GM19468 (cell line): Measurements from ENCODE around the gene R3HDM2.
"Not testable (repeated sequence)": the region's sequence is repeated elsewhere in the genome, so short reads cannot be mapped to it uniquely, and the experiment has no call there.

ENCODE experiments used
- ATAC-seq: cut with Tn5 transposase; IDR thresholded peaks from one replicate; pipeline ENCODE4 v1.9.1; 2021; ENCODE audit warnings: mild to moderate bottlenecking, moderate library complexity, moderate number of reproducible peaks; ENCODE audit not compliant: unreplicated experiment; ENCODE audit errors: extremely low read depth

Gene R3HDM2

DNA sequence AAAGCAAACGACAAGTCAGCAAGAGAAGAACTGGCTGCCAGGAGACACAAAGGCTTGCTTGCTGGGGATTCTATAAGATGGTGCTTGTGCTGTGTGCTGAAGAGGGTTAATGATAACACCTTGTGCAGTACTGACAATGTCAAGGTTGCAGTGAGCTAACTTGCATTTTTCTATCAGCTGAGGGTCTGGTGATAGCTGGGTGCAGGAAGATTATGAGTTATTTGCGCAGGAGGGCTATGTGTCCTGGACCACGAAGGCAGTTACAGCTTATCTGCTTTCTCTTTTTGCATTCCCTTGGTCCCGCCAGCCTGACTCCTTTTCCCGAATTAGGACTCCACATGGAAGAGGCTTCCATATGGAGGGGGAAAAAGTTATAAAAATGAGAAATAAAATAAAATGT, 42.4 kb downstream of the R3HDM2 start:
- ATAC-seq, result no peak

- ATAC-seq, result no peak
Observed at GRCh38 chr12:57386187-57386720, 44.6 kb downstream of the R3HDM2 start.

GRCh38 chr12:57385586-57385985, 45.3 kb downstream of the R3HDM2 start:
- ATAC-seq, result no peak

GRCh38 chr12:57384478-57384877, 46.4 kb downstream of the R3HDM2 start:
- no peak for ATAC-seq

DNA sequence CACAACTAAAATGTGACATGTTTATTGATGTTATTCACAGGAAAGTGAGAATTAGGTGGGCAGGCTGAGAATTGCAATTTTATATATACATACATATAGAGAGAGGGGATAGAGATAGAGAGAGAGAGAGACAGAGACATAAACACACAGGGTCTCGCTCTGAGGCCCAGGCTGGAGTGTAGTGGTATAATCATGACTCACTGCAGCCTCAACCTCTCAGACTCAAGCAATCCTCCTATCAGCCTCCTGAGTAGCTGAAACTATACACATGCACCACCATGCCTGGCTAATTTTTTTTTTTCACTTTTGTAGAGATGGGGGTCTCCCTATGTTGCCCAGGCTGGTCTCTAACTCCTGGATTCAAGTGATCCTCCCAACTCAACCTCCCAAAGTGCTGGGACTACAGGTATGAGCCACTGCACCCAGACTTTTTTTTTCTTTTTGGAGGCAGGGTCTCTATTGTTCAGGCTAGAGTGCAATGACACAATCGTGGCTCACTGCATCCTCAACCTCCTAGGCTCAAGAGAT, 49.1 kb downstream of the R3HDM2 start:
- no peak for ATAC-seq

DNA sequence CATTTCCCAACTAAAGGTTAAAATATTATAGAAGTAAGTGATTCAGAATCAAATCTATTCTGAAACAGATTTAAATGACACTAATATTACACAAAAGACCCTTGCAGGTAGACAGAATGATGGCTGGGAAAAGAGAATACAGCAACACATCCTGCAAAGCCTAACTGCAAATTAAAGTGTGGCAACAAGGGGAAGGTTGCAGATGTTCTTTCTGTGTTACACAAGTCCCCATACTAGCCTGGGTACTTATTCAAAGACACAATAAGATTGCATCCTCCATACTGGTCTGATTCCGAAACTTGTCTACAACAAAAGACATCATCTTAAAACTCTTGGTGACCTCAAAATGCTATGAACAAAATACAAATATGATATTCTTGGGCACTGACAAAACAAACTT, 50.5 kb downstream of the R3HDM2 start:
- no peak for ATAC-seq

DNA sequence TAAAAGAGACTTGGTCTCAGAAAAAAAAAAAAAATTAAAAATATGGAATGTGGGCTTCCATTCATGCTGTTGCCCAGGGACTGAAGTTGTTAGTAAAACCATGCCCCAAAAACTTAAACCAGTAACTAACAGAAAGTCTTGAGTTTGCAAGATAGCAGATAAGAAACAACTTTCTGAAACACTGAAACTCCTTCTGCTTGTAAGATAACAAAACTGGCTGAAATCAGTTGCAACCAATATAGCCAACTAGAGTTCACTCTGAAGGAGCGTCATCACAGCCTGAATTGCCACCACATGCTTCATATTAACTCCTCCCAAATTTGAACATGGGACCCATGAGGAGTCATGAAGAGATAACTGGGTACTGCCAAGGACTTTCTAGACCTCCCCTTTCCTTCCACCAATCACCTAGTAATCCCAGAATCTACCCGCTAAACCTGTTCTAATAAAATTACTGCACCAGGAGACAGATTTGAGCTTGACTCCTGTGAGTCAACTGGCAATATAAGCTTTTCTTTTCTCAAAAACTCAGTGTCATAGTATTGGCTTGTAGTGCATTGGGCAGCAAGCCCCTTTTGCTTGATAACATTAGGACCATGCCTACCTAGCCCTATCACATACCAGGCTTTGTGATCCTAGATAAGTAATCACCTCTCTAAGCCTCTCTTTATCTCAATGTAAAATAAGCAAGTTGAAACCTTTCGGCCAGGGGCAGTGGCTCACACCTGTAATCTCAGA, 53.6 kb downstream of the R3HDM2 start:
- no peak for ATAC-seq

DNA sequence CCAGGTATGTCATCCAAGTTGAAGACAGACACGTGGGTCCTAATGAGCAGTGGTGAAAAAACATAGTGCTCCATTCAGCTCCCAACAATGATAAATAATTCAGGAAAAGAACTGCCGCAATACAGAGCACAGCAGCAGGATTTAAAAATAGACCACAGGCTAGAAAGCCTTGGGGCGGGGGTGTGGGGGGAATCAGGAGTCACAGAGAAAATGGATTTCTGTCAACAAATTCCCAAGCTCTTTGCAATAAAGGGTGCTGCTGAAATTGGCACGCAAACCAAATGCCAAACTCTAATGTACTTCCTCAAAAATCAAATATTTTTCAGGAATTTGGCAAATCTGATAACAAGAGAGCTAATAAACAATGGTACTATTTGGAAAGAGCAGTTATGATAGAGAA, 58.6 kb downstream of the R3HDM2 start:
- no peak for ATAC-seq

- ATAC-seq, result no peak
Observed at GRCh38 chr12:57370696-57371095, 60.1 kb downstream of the R3HDM2 start.

- no peak for ATAC-seq
Observed at GRCh38 chr12:57370072-57370471, 60.8 kb downstream of the R3HDM2 start.

DNA sequence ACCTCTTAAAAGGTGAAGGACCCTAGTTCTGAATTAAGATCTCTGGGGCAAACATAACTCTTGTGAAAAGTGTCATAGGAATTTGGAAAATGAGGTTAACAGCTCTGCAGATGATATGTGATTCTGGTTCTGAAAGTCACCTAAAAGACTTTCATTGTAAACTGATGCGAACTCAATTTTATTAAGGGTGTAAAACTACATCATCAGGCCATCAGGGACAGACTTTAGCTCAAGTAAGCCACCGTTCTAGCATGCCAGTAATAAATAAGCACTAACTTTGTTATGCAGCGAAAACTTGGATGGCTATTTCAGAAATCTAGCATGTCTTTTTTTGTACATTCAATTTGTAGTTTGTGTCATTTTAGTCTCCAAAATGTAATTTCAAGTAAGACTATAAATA, 61.6 kb downstream of the R3HDM2 start:
- no peak for ATAC-seq

DNA sequence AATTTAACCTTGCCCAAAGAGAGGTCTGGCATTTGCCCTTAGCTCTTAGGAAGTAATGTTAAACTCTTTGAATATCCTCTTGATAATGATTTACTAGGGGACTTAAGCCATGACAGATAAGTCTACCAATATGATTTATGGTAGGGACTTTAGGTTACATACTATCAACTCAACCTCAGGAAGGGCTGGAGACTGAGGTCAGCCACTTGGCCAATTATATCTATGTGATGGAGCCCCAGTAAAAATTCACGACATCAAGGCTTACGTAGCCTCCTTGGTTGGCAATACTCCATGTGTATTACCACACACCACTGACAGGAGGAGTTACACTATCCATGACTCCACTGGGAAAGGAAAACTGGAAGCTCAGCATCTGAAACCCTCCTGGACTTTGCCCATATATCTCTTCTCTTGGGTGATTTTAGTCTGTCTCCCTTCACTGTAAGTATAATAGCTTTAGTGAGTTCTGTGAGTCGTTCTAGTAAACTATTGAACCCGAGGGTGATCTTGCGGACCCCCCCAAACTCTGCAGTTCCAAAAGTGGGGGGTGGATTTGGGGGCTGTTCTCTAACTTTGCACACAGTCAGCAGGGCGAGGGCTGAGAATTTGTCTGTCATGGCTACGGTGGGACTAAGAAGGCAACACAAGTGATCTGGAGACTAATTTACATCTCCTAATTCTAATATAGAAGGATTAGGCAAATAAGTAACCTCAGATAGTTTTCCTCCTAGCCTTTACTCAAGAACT, 62.3 kb downstream of the R3HDM2 start:
- ATAC-seq, result no peak

DNA sequence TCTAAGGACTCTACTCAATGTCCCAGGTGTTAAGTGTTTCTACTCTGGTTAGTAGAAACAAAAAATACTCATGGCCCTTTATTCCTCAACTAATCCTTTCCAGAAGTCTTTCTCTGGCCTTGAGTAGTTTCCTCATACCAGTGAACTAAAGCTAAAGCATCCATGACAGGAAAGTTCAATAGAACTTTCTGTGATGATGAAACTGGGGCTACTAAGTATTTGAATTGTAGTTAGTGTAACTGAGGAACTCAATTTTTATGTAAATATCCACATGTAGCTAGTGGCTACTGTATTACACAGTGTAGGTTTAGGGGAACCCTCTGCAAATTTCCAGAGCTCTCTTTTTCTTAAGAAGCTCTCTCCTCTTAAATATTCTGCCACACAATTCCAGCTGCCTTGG, 63.7 kb downstream of the R3HDM2 start:
- no peak for ATAC-seq

- no peak for ATAC-seq
Observed at GRCh38 chr12:57366315-57366714, 64.5 kb downstream of the R3HDM2 start.

DNA sequence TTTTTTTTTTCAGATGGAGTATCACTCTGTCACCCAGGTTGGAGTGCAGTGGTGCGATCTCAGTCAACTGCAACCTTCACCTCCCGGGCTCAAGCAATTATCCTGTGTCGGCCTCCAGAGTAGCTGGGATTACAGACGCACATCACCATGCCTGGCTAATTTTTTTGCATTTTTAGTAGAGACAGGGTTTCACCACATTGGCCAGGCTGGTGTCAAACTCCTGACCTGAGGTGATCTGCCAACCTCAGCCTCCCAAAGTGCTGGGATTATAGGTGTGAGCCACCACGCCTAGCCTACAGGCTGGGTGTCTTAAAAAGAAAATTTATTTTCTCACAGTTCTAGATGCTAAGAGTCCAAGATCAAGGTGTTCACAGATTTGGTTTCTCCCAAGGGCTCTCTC, 66.7 kb downstream of the R3HDM2 start:
- not testable (repeated sequence) for ATAC-seq

DNA sequence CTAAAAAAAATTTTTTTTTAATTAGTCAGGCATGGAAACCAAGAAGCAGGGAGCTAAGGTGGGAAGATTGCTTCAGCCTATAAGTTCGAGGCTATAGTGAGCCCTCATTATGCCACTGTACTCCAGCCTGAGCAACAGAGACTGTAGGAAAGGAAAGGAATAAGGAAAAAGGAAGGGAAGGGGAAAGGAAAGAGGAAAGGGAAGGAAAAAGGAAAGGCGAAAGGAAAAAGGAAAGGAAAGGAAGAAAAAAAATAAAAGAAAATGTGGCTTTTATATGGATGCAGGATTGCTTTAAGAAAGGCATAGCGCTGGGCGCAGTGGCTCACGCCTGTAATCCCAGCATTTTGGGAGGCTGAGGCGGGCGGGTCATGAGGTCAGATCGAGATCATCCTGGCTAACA, 70.4 kb downstream of the R3HDM2 start:
- no peak for ATAC-seq

GRCh38 chr12:57358646-57359045, 72.2 kb downstream of the R3HDM2 start:
- ATAC-seq, result no peak

DNA sequence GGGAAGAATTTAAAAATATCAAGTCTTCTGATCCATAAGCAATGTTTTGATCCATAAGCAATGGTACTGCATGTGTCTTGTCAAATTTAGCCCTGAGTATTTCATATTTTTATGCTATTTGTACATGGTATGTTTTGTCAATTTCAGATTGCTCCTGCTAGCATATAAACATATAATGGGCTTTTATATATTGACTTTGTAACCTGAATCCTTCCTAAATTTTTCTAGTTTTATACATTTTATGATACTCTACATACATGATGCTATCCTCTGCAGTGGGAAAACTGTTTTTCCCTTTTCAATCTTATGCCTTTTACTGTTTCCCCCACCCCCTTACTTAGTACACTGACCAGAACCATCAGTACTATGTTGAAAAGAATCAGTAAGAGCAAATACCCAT, 75.1 kb downstream of the R3HDM2 start:
- ATAC-seq, result no peak

DNA sequence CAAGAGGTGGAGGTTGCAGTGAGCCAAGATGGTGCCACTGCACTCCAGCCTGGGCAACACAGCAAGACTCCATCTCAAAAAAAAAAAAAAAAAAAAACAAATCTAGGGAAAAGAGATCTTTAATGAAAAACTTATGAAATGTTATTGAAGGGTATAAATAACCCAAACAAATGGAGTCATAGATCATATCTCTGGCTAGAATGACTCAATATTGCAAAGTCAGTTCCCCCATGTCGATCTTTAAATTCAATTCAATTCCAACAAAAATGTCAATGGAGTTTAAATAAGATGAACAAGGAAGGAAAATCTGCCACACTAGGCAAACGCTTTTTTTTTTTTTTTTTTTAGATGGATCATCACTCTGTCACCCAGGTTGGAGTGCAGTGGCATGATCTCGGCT, 78.7 kb downstream of the R3HDM2 start:
- no peak for ATAC-seq

GRCh38 chr12:57347284-57347683, 83.6 kb downstream of the R3HDM2 start:
- no peak for ATAC-seq

GRCh38 chr12:57343703-57344378, 87.0 kb downstream of the R3HDM2 start:
- ATAC-seq, result no peak
